Measurements from ENCODE around the gene CYP1B1. TPM values are rescaled to one million over a fixed set of nuclear protein-coding genes. Genes with fewer than 3 reads are reported as not detected.
A peak's percentile ranks its signal among the peaks of the same experiment; 100 is the strongest.

CYP1B1 gene
- total RNA-seq, 4 donors from 2014 or later = 42.8 to 118 (median 54.5) TPM

DNA sequence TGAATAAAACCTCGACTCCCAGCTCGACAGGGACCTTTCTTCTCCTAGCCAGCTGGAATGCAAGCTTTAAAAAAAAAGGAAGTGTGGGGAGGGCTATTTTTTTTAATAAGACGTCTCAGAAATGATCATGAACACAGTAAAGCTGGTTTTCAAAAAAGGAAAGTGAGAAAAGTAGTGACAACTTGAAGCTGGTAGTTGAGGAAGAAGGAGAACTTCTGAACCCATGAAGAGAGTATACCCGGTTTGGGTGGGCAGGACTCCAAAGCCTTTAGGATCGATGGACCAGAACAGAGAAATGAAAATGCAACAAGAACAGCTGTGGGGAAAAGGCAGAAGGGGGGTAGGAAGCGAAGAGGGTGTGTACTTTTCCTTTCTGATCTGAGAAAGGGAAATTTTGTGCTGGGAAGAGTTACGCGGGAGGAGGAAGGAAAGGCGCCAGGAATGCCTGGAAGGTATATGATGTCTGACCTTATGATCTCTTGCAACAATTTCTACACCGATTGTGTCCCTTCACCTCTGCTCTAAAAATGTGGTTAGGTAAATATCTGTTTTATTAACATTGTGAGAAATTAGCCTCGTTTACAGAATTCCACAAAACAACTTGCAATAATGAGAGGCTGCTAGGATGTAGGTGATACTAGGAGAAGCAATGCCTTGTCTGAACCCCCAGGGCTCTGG lies 22.6 kb upstream of the CYP1B1 start:
- H3K36me3 ChIP-seq = no peaks in the 10 kb centered on the region
- intact Hi-C loops (cut with DNase I; ENCODE audit: low total_unique reads) = no loop called here
- peak overlapping the region; percentile 26 to 31 for H3K4me3 ChIP-seq
- DNase-seq = no peak
- H3K27me3 ChIP-seq = no peaks in the 10 kb centered on the region
- TF ChIP-seq POLR2A (IDR thresholded peaks at IDR 0.05) = no peak
- TF ChIP-seq, protein P1, sequence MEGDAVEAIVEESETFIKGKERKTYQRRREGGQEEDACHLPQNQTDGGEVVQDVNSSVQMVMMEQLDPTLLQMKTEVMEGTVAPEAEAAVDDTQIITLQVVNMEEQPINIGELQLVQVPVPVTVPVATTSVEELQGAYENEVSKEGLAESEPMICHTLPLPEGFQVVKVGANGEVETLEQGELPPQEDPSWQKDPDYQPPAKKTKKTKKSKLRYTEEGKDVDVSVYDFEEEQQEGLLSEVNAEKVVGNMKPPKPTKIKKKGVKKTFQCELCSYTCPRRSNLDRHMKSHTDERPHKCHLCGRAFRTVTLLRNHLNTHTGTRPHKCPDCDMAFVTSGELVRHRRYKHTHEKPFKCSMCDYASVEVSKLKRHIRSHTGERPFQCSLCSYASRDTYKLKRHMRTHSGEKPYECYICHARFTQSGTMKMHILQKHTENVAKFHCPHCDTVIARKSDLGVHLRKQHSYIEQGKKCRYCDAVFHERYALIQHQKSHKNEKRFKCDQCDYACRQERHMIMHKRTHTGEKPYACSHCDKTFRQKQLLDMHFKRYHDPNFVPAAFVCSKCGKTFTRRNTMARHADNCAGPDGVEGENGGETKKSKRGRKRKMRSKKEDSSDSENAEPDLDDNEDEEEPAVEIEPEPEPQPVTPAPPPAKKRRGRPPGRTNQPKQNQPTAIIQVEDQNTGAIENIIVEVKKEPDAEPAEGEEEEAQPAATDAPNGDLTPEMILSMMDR (IDR thresholded peaks at IDR 0.05) = no peak
- H3K9me3 ChIP-seq = no peaks in the 10 kb centered on the region
- H3K4me1 ChIP-seq = peaks cover 0 to 4% of the 10 kb centered on the region in 2 donors
- peak overlapping the region; percentile 80 to 82 for H3K27ac ChIP-seq

DNA sequence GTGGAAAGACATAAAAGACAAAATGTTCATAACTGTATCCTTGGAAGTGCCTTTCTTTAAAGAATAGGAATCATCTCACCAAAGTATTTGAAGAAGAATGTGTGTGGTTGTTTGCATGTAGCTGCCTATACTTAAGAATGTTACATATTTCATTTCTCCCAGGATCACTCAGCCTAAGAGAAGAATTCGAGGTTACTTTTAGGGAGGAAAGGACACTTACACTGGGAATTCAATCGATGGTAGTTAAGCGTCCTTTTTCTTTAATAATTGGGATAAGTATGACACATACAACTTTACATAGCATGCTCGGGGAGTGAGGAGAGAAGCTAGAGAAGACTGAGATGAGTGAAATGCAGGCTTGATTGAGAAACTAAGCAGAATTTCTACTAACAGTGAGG lies 22.0 kb upstream of the CYP1B1 start:
- intact Hi-C loops (cut with DNase I; ENCODE audit: low total_unique reads) = no loop called here
- no peak for TF ChIP-seq POLR2A (IDR thresholded peaks at IDR 0.05)
- TF ChIP-seq, protein P1 (IDR thresholded peaks at IDR 0.05) = no peak
- Histone ChIP-seq H3K4me3 (peak overlapping the region; percentile 26 to 31), H3K9me3 (no peaks in the 10 kb centered on the region), H3K36me3 (no peaks in the 10 kb centered on the region), H3K4me1 (peaks cover 0 to 4% of the 10 kb centered on the region in 2 donors), H3K27me3 (no peaks in the 10 kb centered on the region), H3K27ac (peak overlapping the region; percentile 80 to 82)
- DNase-seq = no peak

DNA sequence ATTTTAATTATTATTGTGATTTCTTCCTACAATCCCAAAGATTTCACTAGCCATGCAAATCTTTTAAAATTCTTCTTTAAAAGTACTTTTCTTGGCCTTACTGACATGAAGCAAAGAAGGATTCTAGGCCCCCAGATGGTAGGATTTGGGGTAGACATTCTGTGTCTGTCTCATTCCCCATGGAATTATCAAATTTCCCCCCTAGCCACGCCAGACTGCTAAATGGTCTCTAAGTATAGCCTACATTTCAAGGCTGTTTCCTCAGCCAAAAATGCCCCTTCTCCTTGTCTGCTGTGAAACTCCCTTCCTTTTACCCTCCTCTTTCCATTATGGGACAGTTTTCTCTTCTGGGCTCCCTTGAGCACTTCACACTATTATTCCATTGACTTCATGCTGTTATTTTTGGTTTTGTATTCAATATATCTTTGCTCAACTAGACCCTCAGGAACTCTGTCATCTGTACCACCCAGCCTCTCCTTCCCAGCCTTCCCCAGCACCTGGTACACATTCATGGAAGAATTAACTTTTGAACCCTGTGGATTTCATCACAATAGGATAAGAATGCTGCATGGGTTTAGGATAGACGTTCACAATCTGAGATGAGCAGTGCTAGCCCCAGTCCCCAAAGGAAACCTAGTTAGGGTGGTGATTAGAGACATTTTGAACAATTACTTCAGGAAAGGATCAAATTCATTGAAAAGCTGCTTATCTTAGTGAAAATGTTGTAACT lies 21.5 kb upstream of the CYP1B1 start:
- H3K27me3 ChIP-seq = no peaks in the 10 kb centered on the region
- no peaks in the 10 kb centered on the region for H3K36me3 ChIP-seq
- H3K27ac ChIP-seq = peak overlapping the region; percentile 80 to 82
- DNase-seq = no peak
- TF ChIP-seq, protein P1 (IDR thresholded peaks at IDR 0.05) = no peak
- no peak for TF ChIP-seq POLR2A (IDR thresholded peaks at IDR 0.05)
- no peaks in the 10 kb centered on the region for H3K9me3 ChIP-seq
- intact Hi-C loops (cut with DNase I; ENCODE audit: low total_unique reads) = no loop called here
- no peak overlapping the region for H3K4me3 ChIP-seq
- H3K4me1 ChIP-seq = peaks cover 3 to 4% of the 10 kb centered on the region in 2 donors

DNA sequence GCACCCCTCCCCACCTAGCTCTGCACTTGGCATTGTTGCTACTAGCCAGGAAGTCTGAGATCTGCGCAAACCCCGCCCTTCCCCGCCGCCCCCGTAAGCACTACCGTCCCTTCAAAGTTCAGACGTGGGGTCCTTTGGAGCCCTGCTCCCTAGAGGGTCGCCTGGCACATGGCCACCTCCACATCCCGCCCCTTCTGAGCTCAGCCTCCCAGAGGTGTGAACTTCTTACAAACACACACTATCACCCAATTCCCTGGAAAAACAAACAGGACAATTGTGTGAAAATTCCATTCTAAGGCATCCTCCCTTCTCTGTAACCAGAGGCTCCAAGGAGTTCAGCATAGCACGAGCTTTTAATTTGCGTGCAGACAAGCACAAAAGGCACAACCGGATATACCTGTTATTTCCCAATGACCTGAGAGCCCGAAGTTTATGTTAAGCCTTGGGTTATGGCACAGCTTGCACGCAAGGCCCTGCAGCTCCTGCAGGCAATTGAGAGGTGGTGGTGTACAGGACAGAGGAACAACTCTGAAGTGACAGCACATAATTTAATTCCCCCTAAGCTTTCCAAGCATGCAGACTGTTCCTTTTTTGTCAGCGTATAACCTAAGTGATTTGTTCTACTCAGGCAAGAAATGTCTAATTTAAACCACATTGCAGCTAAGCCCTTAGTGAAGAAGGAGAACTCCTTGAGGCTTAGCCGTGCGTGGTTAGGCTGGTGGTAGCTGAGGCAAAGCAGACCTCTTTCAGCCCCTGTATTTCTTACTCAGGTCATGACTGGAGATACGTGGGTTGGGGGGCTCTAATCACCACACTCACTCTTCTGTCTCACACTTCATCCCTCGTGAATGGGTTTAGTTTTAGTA lies 20.3 kb upstream of the CYP1B1 start:
- Histone ChIP-seq H3K36me3 (no peaks in the 10 kb centered on the region), H3K27ac (peak overlapping the region; percentile 80 to 82), H3K4me1 (peaks cover 3 to 8% of the 10 kb centered on the region in 2 donors), H3K27me3 (no peaks in the 10 kb centered on the region), H3K4me3 (no peak overlapping the region), H3K9me3 (no peaks in the 10 kb centered on the region)
- TF ChIP-seq, protein P1 (IDR thresholded peaks at IDR 0.05) = no peak
- TF ChIP-seq POLR2A (IDR thresholded peaks at IDR 0.05) = no peak
- no peak for DNase-seq
- intact Hi-C loops (cut with DNase I; ENCODE audit: low total_unique reads) = no loop called here

Data from uterus (tissue), 4 donors.